ENCODE measurements around the gene RAVER2.

The RAVER2 gene

DNA sequence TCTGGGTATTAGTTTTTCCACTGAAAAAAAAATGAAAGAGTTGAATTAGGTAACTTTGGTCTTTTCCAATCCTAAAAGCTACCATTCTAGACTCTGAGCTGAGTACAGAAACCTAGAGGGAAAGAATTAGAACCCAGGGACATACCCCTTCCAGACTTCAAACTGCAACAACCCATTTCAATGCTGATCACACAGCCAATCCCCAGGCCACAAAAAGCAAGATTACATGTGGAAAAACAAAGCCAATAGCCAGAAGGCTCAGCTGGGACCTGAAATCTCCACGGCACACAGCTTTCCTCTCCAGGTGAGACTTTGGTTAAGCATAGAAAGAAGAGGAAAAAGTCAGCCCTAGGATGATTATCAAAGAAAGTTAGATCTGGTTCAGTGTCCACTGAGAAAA, 132.7 kb downstream of the RAVER2 start:
- DNase-seq (ENCODE audit: low read depth): no peak

- no peak for DNase-seq (ENCODE audit: low read depth)
Measured at GRCh38 chr1:64878090-64878489, 133.2 kb downstream of the RAVER2 start.

GRCh38 chr1:64878931-64879611, 134.2 kb downstream of the RAVER2 start:
- peak; percentile 14 for DNase-seq (ENCODE audit: low read depth)

- DNase-seq (ENCODE audit: low read depth): no peak
Measured at GRCh38 chr1:64880449-64880848, 135.6 kb downstream of the RAVER2 start.

DNA sequence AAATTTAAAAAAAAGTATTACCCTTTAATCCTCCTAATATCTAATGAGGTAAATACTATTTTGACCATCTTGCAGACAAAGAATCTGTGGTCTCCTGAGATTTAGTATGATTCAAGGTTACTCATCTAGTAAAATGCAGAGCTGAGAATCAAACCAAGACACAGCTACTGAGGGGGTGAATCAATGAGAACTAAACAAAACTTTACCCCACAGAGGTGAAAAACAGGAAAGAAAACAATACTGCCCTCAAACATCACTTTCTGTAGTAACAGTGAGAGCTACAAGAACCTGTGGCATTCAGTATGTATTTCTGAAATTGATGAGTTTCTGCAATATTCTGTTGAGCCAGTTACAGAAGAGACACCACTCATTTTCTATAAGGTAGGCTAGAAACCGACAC, 136.4 kb downstream of the RAVER2 start:
- no peak for DNase-seq (ENCODE audit: low read depth)

Data from HS-27A (cell line).